Measurements from ENCODE around the gene XBP1.
"Not testable (repeated sequence)": the region's sequence is repeated elsewhere in the genome, so short reads cannot be mapped to it uniquely, and the experiment has no call there.

The XBP1 gene

GRCh38 chr22:28805426-28805825, 5.1 kb upstream of the XBP1 start:
- not testable (repeated sequence) for H2BK15ac ChIP-seq (ENCODE audit: low read depth, poor library complexity, severe bottlenecking); H2BK5ac ChIP-seq (ENCODE audit: low read depth, low read length, poor library complexity, severe bottlenecking); H3K4me2 ChIP-seq (ENCODE audit: low read length, poor library complexity, severe bottlenecking); H4K91ac ChIP-seq (ENCODE audit: low read length); H3K27ac ChIP-seq (ENCODE audit: low read length, poor library complexity, severe bottlenecking); H3K9me3 ChIP-seq (ENCODE audit: control insufficient read depth, low read length); H3K4ac ChIP-seq (ENCODE audit: low read depth in 1 of 2, low read length in 2 of 2); H3K27me3 ChIP-seq (ENCODE audit: control insufficient read depth in 1 of 2, insufficient read depth in 1 of 2, low read length in 2 of 2); H3K18ac ChIP-seq (ENCODE audit: low read depth in 1 of 2, low read length in 2 of 2); H3K9ac ChIP-seq (ENCODE audit: low read length); DNase-seq; H3K4me1 ChIP-seq (ENCODE audit: control insufficient read depth, insufficient read depth, low read depth, low read length); H2AK5ac ChIP-seq (ENCODE audit: low read length, severe bottlenecking); H3K4me3 ChIP-seq (ENCODE audit: insufficient read depth in 1 of 2, low read depth in 1 of 2, low read length in 2 of 2); H3K23ac ChIP-seq (ENCODE audit: low read length in 2 of 2); H2AFZ ChIP-seq (ENCODE audit: low read depth, low read length); H4K8ac ChIP-seq (ENCODE audit: low read length); H3K14ac ChIP-seq (ENCODE audit: low read length in 2 of 2); H2BK120ac ChIP-seq (ENCODE audit: low read depth, low read length); H2BK12ac ChIP-seq (ENCODE audit: low read length in 2 of 2)
- WGBS = 92% methylated on average over 5 of the region's 5 CpGs
- peaks cover 16% of the 10 kb centered on the region for H3K79me1 ChIP-seq (replicated peaks; ENCODE audit: low read length, poor library complexity, severe bottlenecking)
- peaks cover 0 to 11% of the 10 kb centered on the region in 2 experiments for H3K36me3 ChIP-seq (ENCODE audit: control insufficient read depth in 1 of 2, insufficient read depth in 2 of 2, low read depth in 1 of 2, low read length in 2 of 2)

- no peak overlapping the region for H2BK15ac ChIP-seq (ENCODE audit: low read depth, poor library complexity, severe bottlenecking)
- no peak overlapping the region for H3K4ac ChIP-seq (ENCODE audit: low read depth in 1 of 2, low read length in 2 of 2)
- H3K18ac ChIP-seq (ENCODE audit: low read depth in 1 of 2, low read length in 2 of 2) = no peak overlapping the region
- peak overlapping the region; percentile 96 for H3K9ac ChIP-seq (ENCODE audit: low read length)
- H3K4me2 ChIP-seq (ENCODE audit: low read length, poor library complexity, severe bottlenecking) = no peak overlapping the region
- no peak overlapping the region for H4K8ac ChIP-seq (ENCODE audit: low read length)
- H4K91ac ChIP-seq (ENCODE audit: low read length) = no peak overlapping the region
- H2AFZ ChIP-seq (ENCODE audit: low read depth, low read length) = no peak overlapping the region
- peaks cover 0 to 6% of the 10 kb centered on the region in 2 experiments for H3K36me3 ChIP-seq (ENCODE audit: control insufficient read depth in 1 of 2, insufficient read depth in 2 of 2, low read depth in 1 of 2, low read length in 2 of 2)
- H3K79me1 ChIP-seq (replicated peaks; ENCODE audit: low read length, poor library complexity, severe bottlenecking) = peaks cover 13% of the 10 kb centered on the region
- peaks cover 4% of the 10 kb centered on the region for H3K4me1 ChIP-seq (ENCODE audit: control insufficient read depth, insufficient read depth, low read depth, low read length)
- no peak for DNase-seq
- H3K4me3 ChIP-seq (ENCODE audit: insufficient read depth in 1 of 2, low read depth in 1 of 2, low read length in 2 of 2) = peak overlapping the region in 1 of 2 experiments; percentile 84
- no peak overlapping the region for H3K27ac ChIP-seq (ENCODE audit: low read length, poor library complexity, severe bottlenecking)
- 89% methylated on average over 6 of the region's 7 CpGs for WGBS
- H3K23ac ChIP-seq (ENCODE audit: low read length in 2 of 2) = no peak overlapping the region
- H2BK5ac ChIP-seq (ENCODE audit: low read depth, low read length, poor library complexity, severe bottlenecking) = no peak overlapping the region
- no peaks in the 10 kb centered on the region for H3K9me3 ChIP-seq (ENCODE audit: control insufficient read depth, low read length)
- H2AK5ac ChIP-seq (ENCODE audit: low read length, severe bottlenecking) = no peak overlapping the region
- H2BK120ac ChIP-seq (ENCODE audit: low read depth, low read length) = no peak overlapping the region
- no peak overlapping the region for H2BK12ac ChIP-seq (ENCODE audit: low read length in 2 of 2)
- H3K14ac ChIP-seq (ENCODE audit: low read length in 2 of 2) = no peak overlapping the region
- H3K27me3 ChIP-seq (ENCODE audit: control insufficient read depth in 1 of 2, insufficient read depth in 1 of 2, low read length in 2 of 2) = no peaks in the 10 kb centered on the region
Observed at GRCh38 chr22:28802595-28803123, 2.3 kb upstream of the XBP1 start.

- H4K8ac ChIP-seq (ENCODE audit: low read length) = no peak overlapping the region
- H2BK12ac ChIP-seq (ENCODE audit: low read length in 2 of 2) = no peak overlapping the region
- peak overlapping the region in 1 of 2 experiments; percentile 84 for H3K4me3 ChIP-seq (ENCODE audit: insufficient read depth in 1 of 2, low read depth in 1 of 2, low read length in 2 of 2)
- H3K14ac ChIP-seq (ENCODE audit: low read length in 2 of 2) = no peak overlapping the region
- H3K9me3 ChIP-seq (ENCODE audit: control insufficient read depth, low read length) = no peaks in the 10 kb centered on the region
- no peak overlapping the region for H2BK5ac ChIP-seq (ENCODE audit: low read depth, low read length, poor library complexity, severe bottlenecking)
- DNase-seq = no peak
- no peak overlapping the region for H3K4ac ChIP-seq (ENCODE audit: low read depth in 1 of 2, low read length in 2 of 2)
- peak overlapping the region; percentile 3 for H2BK120ac ChIP-seq (ENCODE audit: low read depth, low read length)
- H4K91ac ChIP-seq (ENCODE audit: low read length) = no peak overlapping the region
- H3K18ac ChIP-seq (ENCODE audit: low read depth in 1 of 2, low read length in 2 of 2) = peak overlapping the region in 1 of 2 experiments; percentile 33
- peaks cover 4% of the 10 kb centered on the region for H3K4me1 ChIP-seq (ENCODE audit: control insufficient read depth, insufficient read depth, low read depth, low read length)
- no peak overlapping the region for H3K23ac ChIP-seq (ENCODE audit: low read length in 2 of 2)
- H2AFZ ChIP-seq (ENCODE audit: low read depth, low read length) = no peak overlapping the region
- H2BK15ac ChIP-seq (ENCODE audit: low read depth, poor library complexity, severe bottlenecking) = no peak overlapping the region
- H3K79me1 ChIP-seq (replicated peaks; ENCODE audit: low read length, poor library complexity, severe bottlenecking) = peaks cover 13% of the 10 kb centered on the region
- WGBS = 76% methylated on average over 14 of the region's 14 CpGs
- H3K27ac ChIP-seq (ENCODE audit: low read length, poor library complexity, severe bottlenecking) = no peak overlapping the region
- no peaks in the 10 kb centered on the region for H3K27me3 ChIP-seq (ENCODE audit: control insufficient read depth in 1 of 2, insufficient read depth in 1 of 2, low read length in 2 of 2)
- no peak overlapping the region for H3K4me2 ChIP-seq (ENCODE audit: low read length, poor library complexity, severe bottlenecking)
- H2AK5ac ChIP-seq (ENCODE audit: low read length, severe bottlenecking) = peak overlapping the region; percentile 22
- H3K36me3 ChIP-seq (ENCODE audit: control insufficient read depth in 1 of 2, insufficient read depth in 2 of 2, low read depth in 1 of 2, low read length in 2 of 2) = peaks cover 4 to 13% of the 10 kb centered on the region in 2 experiments
- H3K9ac ChIP-seq (ENCODE audit: low read length) = peak overlapping the region; percentile 96
Observed at GRCh38 chr22:28801845-28802594, 1.7 kb upstream of the XBP1 start.

- Histone ChIP-seq H3K23ac (ENCODE audit: low read length in 2 of 2) (peak overlapping the region; percentile 67 to 92), H3K9ac (ENCODE audit: low read length) (peak overlapping the region; percentile 96), H3K14ac (ENCODE audit: low read length in 2 of 2) (peak overlapping the region; percentile 66 to 94), H2BK120ac (ENCODE audit: low read depth, low read length) (peak overlapping the region; percentile 96), H3K4ac (ENCODE audit: low read depth in 1 of 2, low read length in 2 of 2) (peak overlapping the region; percentile 96 to 98), H3K27me3 (ENCODE audit: control insufficient read depth in 1 of 2, insufficient read depth in 1 of 2, low read length in 2 of 2) (no peaks in the 10 kb centered on the region), H4K8ac (ENCODE audit: low read length) (peak overlapping the region; percentile 98), H2BK15ac (ENCODE audit: low read depth, poor library complexity, severe bottlenecking) (peak overlapping the region; percentile 97), H3K9me3 (ENCODE audit: control insufficient read depth, low read length) (no peaks in the 10 kb centered on the region), H2AFZ (ENCODE audit: low read depth, low read length) (no peak overlapping the region), H3K4me2 (ENCODE audit: low read length, poor library complexity, severe bottlenecking) (peak overlapping the region; percentile 44), H2AK5ac (ENCODE audit: low read length, severe bottlenecking) (peak overlapping the region; percentile 35), H3K79me1 (replicated peaks; ENCODE audit: low read length, poor library complexity, severe bottlenecking) (peaks cover 13% of the 10 kb centered on the region), H2BK12ac (ENCODE audit: low read length in 2 of 2) (no peak overlapping the region), H2BK5ac (ENCODE audit: low read depth, low read length, poor library complexity, severe bottlenecking) (peak overlapping the region; percentile 98), H3K36me3 (ENCODE audit: control insufficient read depth in 1 of 2, insufficient read depth in 2 of 2, low read depth in 1 of 2, low read length in 2 of 2) (peaks cover 12 to 35% of the 10 kb centered on the region in 2 experiments), H4K91ac (ENCODE audit: low read length) (peak overlapping the region; percentile 100), H3K27ac (ENCODE audit: low read length, poor library complexity, severe bottlenecking) (peak overlapping the region; percentile 92), H3K4me3 (ENCODE audit: insufficient read depth in 1 of 2, low read depth in 1 of 2, low read length in 2 of 2) (peak overlapping the region; percentile 84 to 99), H3K4me1 (ENCODE audit: control insufficient read depth, insufficient read depth, low read depth, low read length) (peaks cover 5% of the 10 kb centered on the region), H3K18ac (ENCODE audit: low read depth in 1 of 2, low read length in 2 of 2) (peak overlapping the region; percentile 97 to 98)
- under 1% methylated on average over 29 of the region's 31 CpGs for WGBS
- peak; percentile 62 for DNase-seq
Observed at GRCh38 chr22:28799606-28800307, 612 bp downstream of the XBP1 start.
